ENCODE measurements around the gene DDX49. TPM values are rescaled to one million over a fixed set of nuclear protein-coding genes. Genes with fewer than 3 reads are reported as not detected.
"Not testable (repeated sequence)": the region's sequence is repeated elsewhere in the genome, so short reads cannot be mapped to it uniquely, and the experiment has no call there.

The DDX49 gene
- polyA plus RNA-seq, 1 of the 3 experiments (the other 2 are of a cell fraction), result 86.8 TPM

- Histone ChIP-seq H2AFZ (ENCODE audit: low read depth) (no peak overlapping the region), H3K36me3 (replicated peaks in 1 of 2; ENCODE audit: control insufficient read depth in 1 of 2, insufficient read depth in 2 of 2, low read length in 1 of 2) (peaks cover 27 to 32% of the 10 kb centered on the region in 2 experiments), H3K4me3 (ENCODE audit: low read depth in 2 of 2, low read length in 1 of 2) (no peak overlapping the region), H3K9me2 (no peaks in the 10 kb centered on the region), H3K4me2 (no peak overlapping the region), H3K27ac (ENCODE audit: low read depth in 2 of 2, low read length in 1 of 2) (no peak overlapping the region), H4K20me1 (ENCODE audit: insufficient read depth) (peaks cover 65% of the 10 kb centered on the region), H3K27me3 (ENCODE audit: insufficient read depth) (no peaks in the 10 kb centered on the region), H3K9ac (no peak overlapping the region), H3K79me2 (ENCODE audit: insufficient read depth) (peaks cover 89% of the 10 kb centered on the region), H3F3A (replicated peaks; ENCODE audit: insufficient read depth) (peaks cover 9% of the 10 kb centered on the region), H3K9me3 (no peaks in the 10 kb centered on the region), H3K4me1 (ENCODE audit: control insufficient read depth in 1 of 2, insufficient read depth in 2 of 2, low read depth in 1 of 2, low read length in 1 of 2) (peaks cover 5 to 8% of the 10 kb centered on the region in 2 experiments; a peak in 2 of 4 replicates)
- peak; percentile 80 for DNase-seq
- WGBS (ENCODE audit: low lambda C conversion rate), result no CpG with 5 or more reads among the region's 5 CpGs
- POLR2A ChIA-PET, result interaction anchor here (1.5 kb wide), 1 partner anchor 21 kb away, joined by 4 read pairs; no protein-coding TSS in a partner anchor
- CTCF ChIA-PET, result interaction anchor here (0.6 to 7.2 kb wide), 7 partner anchors 12 to 465 kb away, joined by 3 to 76 read pairs (median 4); partner anchors contain the start of gene CERS1
- TF ChIP-seq RXRA (IDR thresholded peaks at IDR 0.05; ENCODE audit: borderline replicate concordance, low read depth) (no peak), RCOR1 (IDR thresholded peaks at IDR 0.05; ENCODE audit: low read length) (no peak), CTCF (IDR thresholded peaks at IDR 0.05) (peak; percentile 49), SMC3 (IDR thresholded peaks at IDR 0.05; ENCODE audit: low read depth, low read length) (peak; percentile 39; the same call in 1 of the 2 replicates), RAD21 (IDR thresholded peaks at IDR 0.05; ENCODE audit: low read length) (peak; percentile 76), MAX (IDR thresholded peaks at IDR 0.05; ENCODE audit: low read depth) (no peak), ZBTB33 (IDR thresholded peaks at IDR 0.05; ENCODE audit: borderline replicate concordance, low read depth) (no peak), GABPA (IDR thresholded peaks at IDR 0.05; ENCODE audit: low read depth) (no peak), CHD2 (IDR thresholded peaks at IDR 0.05; ENCODE audit: low read length, partially characterized antibody) (no peak)
These were observed 3.9 kb upstream of the DDX49 start for GRCh38 chr19:18915639-18916038.

- H3F3A ChIP-seq (replicated peaks; ENCODE audit: insufficient read depth); H3K9me3 ChIP-seq; H2AFZ ChIP-seq (ENCODE audit: low read depth); H3K9me2 ChIP-seq; DNase-seq; H3K27me3 ChIP-seq (ENCODE audit: insufficient read depth): not testable (repeated sequence)
- Histone ChIP-seq H3K36me3 (replicated peaks in 1 of 2; ENCODE audit: control insufficient read depth in 1 of 2, insufficient read depth in 2 of 2, low read length in 1 of 2) (peaks cover 28% of the 10 kb centered on the region in 2 experiments), H3K4me2 (peak overlapping the region; percentile 89), H3K9ac (peak overlapping the region; percentile 97; the same call in 1 of the 2 replicates), H3K4me3 (ENCODE audit: low read depth in 2 of 2, low read length in 1 of 2) (peak overlapping the region in 1 of 2 experiments; percentile 79; a peak in 1 of 4 replicates), H4K20me1 (ENCODE audit: insufficient read depth) (peaks cover 54% of the 10 kb centered on the region), H3K79me2 (ENCODE audit: insufficient read depth) (peaks cover 88% of the 10 kb centered on the region), H3K4me1 (ENCODE audit: control insufficient read depth in 1 of 2, insufficient read depth in 2 of 2, low read depth in 1 of 2, low read length in 1 of 2) (peaks cover 5 to 12% of the 10 kb centered on the region in 2 experiments; a peak in 2 of 4 replicates), H3K27ac (ENCODE audit: low read depth in 2 of 2, low read length in 1 of 2) (peak overlapping the region in 1 of 2 experiments; percentile 92; a peak in 1 of 4 replicates)
- CTCF ChIA-PET, result interaction anchor here (1.3 to 7.2 kb wide), 4 partner anchors 10 to 467 kb away, joined by 4 to 76 read pairs (median 6); partner anchors contain the start of gene CERS1
- 91% methylated on average over 9 of the region's 9 CpGs for WGBS (ENCODE audit: low lambda C conversion rate)
- POLR2A ChIA-PET, result interaction anchor here (2.7 kb wide), 1 partner anchor 328 kb away, joined by 9 read pairs; the partner anchor contains the start of gene REX1BD
These were observed 1.9 kb upstream of the DDX49 start for GRCh38 chr19:18917593-18917992.
